GM21717 (cell line): ENCODE data around the gene SULT1E1.

Experiments
- ATAC-seq: cut with Tn5 transposase; IDR thresholded peaks from one replicate; pipeline ENCODE4 v1.9.1; 2021; ENCODE audit warnings: mild to moderate bottlenecking, moderate library complexity; ENCODE audit not compliant: unreplicated experiment

SULT1E1 gene, protein sequence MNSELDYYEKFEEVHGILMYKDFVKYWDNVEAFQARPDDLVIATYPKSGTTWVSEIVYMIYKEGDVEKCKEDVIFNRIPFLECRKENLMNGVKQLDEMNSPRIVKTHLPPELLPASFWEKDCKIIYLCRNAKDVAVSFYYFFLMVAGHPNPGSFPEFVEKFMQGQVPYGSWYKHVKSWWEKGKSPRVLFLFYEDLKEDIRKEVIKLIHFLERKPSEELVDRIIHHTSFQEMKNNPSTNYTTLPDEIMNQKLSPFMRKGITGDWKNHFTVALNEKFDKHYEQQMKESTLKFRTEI

DNA sequence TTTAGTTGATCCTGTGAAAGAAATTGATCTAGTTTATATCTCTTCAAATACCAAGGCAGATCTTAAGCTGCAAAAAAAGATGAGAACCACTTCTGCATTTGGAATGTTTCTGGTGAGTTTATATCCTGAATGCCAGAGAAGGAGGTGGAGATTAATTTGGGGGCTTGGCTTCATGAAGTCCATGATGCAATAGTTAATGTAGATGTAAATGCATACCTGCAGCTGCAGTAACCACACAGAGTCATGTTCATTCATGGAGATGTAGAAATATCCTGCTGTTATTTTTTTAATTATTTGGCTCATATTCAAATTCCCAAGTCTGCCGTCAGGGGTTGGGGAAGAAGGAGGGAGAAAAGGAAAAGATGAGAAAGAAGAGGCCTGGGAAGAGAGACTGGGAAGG, at the start of gene SULT1E1:
Gene SULT1E1 (minus strand): TSS at position 94 of the 400 bp plus-strand sequence. CDS start 2,501 bp downstream, outside the sequence.
- ATAC-seq, result no peak

DNA sequence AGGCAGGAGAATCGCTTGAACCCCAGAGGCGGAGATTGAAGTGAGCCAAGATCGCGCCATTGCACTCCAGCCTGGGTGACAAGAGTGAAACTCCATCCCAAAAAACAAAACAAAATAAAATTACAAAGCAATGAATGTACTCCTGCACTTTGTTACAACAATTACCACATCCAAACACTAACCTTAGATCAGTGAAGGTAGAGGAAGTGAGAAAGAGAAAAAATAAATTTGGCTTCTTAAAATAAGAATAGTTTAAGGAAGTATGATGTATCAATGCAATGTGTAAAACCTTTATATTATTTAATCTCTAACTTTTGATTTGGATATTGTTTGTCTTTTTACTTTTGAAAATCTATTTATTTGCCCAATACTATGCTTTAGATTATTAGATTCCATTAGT, 49.2 kb upstream of the SULT1E1 start:
- no peak for ATAC-seq

DNA sequence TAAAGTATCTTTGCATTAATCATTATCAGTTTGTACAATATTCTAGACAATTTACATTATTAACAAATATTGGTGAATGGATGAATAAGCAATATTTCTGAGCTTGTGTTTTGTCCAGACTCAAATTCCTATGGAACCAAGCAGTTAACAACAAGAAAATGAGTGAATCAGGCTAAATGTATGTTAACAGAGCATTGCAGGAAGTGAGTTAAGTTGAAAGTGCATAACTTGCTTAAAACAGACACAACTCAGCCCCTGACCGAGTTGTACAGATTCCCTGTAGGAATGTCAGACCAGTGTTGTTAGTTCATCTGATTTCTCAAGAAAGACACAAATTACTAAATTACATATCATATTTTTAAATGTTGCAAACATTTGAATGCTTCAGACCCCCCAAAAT, 47.2 kb upstream of the SULT1E1 start:
- no peak for ATAC-seq

DNA sequence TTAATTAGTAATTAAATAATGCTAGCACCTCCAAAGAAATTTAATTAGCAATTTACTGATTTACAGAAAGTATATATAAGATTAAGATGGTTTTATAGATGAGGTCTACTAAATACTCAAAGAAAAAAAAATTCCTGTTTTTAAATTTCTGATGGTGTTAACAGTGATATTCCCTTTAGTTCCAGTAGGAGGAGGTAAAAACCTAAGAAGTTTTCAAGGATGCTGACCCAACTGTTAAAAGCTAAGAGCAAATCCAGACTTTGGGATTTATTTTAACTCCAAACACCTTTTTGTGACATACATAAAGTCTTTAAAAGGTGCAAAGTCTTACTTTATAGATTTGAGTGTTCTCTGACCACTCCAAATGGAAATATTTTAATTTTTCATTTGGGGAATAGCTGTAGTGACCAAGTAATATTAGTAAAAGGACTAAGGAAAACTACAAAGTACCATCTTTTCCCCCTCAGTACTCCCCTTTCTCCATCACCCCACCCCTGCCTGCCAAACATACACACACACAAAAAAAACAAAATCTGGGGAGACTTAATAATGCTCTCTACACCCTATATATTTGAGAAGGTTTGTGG, 36.7 kb upstream of the SULT1E1 start:
- ATAC-seq, result no peak

DNA sequence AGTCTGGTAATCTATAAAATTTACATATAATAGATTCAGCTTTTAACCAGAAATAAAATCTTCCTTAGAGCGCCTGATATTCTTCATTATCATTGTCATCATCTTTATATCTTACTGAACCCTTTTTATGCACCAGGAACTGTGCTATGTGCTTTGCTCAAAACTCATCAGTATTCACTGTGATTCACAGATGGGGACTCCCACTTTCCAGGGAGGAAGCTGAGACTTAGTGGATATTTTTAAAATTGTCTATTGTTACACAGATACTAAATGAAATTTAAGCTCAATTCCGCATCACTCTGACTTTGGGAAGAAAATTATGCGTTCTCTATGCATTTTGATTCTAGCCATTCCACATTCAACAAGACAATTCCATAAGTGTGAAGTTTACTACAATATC, 34.8 kb upstream of the SULT1E1 start:
- ATAC-seq, result no peak

DNA sequence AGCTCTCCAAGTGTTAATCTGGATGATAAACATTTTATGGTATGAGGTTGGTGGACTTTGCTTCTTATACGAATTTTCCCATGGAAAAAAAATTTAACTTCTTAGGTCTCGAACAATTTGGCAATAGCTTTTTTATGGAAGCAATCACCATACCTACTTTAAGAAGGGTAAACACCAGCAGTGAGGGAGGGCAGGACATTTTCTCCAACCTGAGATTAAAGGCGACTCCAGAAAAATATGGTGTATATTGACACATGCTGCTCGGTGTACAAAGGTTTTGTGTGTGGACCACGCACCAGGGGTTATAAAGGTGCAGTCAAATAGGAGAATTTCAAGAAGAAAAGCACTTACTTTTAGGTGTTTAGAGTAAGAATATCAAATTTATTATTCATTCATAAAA, 34.2 kb upstream of the SULT1E1 start:
- ATAC-seq, result no peak

DNA sequence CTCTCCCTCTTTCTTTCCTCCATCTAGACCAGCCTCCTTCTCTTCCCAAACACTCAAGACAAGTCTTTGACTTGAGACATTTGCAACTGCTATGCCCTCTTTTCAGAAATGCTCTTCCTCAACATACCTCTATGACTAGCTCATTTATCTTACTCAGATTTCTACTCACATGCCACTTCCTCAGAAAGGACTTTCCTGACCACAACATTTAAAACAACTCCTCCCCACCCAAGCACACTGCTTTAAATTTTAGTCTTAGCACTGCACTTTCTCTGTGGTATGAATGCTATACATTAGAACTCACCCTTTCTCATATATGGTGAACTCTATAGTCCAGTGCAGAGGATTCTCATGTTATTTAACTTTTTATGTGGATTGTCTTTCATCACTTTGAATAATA, 28.4 kb upstream of the SULT1E1 start:
- no peak for ATAC-seq

DNA sequence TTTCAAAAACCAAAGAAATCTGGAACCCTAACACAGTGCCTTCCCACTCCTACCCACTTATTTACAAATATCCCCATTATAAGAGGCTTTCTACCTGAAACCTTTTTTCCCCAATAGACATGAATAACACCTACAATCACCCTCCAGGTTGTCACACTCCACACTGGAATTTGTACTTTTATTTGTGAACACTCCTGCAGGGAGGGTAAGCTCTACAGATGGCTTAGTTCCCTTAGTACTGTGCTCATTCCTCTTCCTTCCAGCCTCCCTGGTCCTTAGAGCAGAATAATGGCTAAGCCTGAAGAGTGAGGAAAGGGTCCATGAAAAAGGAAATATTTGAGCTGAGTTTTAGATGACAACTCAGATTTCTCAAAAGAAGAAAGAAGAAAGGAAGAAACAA, 22.2 kb upstream of the SULT1E1 start:
- no peak for ATAC-seq

DNA sequence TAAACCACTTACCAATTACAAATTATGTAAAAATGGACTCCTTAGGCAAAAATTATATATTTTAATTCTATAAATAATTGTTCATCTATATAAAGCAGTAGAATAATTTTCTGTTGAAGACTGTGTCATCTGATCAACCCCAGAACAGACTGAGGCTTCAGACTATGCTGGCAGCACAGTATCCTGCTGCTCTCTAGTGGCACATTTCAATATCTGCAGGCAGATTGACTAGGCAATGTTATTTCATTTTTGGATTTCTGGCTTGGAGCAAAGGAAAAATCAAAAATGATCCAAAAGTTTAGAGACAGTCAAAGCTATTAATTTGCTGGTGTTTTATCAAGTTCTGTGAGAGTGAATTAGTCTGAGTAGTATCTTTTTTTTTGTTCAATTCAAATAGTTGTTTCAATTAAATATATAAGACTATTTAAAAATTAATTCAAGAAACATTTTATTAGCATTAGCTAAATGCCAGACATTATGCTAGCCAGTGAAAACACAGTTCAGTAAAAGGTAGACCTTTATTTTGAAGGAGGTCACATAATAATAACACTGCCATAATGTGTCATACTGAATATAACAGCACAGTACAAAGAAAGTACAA, 21.3 kb upstream of the SULT1E1 start:
- peak; percentile 86 for ATAC-seq

DNA sequence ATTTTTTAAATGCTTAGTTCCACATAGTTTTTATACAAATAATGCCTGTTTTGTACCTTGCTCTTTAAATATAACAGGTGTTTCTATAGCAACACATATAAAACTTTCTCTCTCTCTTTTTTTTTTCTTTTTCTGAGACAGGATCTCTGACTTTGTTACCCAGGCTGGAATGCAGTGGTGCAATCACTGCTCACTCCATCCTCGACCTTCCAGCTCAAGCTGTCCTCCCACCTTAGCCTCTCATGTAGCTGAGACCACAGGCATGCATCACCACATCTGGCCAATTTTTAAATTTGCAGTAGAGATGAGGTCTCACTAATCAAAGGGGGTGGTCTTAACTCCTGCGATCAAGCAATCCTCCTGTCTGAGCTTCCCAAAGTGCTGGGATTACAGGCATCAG, 18.3 kb upstream of the SULT1E1 start:
- no peak for ATAC-seq

DNA sequence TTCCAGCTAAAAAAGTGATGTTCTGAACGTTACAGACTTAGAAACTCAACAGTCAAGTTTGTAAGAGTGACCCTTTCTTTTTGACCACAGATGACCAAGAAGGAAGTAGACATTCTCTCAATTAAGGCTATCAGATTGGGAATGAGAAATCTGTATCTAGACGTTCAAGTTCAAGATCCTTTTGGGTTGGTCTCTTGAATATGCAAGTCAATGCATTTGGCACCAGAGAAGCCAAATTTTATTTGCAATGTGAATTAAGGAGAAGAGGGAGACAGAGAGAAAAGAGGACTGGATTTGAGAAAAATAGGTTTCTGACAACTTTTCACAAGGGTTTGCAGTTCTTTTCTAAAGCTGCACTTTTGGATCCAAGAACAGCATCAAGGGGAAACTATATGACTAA, 17.5 kb upstream of the SULT1E1 start:
- no peak for ATAC-seq

DNA sequence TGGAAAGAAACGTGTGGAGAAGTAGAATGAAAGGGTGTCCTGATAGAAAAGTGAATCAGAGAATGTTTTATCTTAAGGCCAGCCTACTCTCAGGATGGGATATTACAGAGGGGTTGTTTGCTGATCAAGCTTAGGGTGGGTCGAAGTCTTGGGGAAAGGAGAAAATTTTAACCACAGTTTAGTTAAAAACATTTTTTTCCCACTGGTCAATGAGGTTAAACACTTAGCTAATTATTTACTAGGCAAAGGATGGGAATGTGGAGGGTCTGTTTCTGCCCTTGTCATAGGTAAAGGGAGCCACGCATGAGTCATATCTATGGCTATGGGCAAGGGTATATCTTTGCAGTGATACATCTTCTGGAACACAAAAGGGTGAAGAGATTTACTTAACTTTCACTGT, 16.1 kb upstream of the SULT1E1 start:
- ATAC-seq, result no peak

DNA sequence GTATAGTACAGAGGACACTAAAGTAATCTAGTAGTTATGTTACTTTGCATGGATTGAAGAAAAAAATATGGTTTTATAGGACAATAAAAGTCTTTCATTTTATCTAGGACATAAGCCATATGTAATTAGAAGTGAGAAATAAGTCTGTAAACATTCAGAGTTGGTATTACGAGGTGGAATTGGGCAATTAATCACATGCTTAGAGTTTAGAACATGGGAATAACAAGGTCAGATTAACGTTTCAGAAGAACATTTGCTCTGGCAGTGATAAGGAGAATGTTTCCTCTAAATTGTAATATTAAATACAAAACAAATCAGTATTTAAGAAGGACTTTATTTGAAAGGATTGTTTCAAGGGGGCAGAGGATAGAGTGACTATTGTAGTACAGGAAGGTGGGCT, 15.6 kb upstream of the SULT1E1 start:
- ATAC-seq, result no peak

DNA sequence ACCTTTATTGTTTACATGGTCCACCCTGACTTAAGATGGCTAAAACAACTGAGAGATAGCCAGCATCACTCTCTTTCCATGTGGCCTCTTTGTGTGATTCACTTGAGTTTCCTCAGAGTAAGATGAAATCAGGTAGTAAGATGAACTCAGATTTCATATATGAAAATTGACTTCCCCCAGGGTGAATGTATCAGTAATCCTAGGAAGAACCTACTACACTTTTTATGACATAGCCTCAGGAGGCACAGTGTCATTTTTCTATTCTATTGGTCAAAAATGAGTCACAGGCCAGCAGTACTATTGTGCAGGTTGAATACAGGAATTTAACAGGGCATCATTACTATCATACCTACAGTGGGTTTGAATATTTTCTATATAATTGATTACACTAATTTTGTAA, 14.6 kb upstream of the SULT1E1 start:
- ATAC-seq, result no peak

DNA sequence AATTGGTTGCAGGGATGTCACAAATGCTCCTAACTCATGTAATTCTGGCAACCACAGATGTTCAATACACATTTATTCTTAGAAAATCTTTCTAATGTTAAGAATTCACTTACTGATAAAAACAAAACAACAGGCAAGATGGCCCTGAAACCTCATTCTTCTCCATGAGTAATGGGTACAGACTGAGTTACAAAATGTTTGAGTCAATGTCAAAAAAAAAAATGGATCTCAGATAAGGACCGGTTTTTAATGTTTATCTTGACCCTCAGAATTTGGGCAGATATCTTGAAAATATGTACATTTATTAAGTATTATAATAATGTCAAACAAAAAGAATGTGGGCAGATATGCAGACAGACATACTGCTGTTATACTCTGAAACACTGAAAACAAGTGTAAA, 1.8 kb upstream of the SULT1E1 start:
- no peak for ATAC-seq

DNA sequence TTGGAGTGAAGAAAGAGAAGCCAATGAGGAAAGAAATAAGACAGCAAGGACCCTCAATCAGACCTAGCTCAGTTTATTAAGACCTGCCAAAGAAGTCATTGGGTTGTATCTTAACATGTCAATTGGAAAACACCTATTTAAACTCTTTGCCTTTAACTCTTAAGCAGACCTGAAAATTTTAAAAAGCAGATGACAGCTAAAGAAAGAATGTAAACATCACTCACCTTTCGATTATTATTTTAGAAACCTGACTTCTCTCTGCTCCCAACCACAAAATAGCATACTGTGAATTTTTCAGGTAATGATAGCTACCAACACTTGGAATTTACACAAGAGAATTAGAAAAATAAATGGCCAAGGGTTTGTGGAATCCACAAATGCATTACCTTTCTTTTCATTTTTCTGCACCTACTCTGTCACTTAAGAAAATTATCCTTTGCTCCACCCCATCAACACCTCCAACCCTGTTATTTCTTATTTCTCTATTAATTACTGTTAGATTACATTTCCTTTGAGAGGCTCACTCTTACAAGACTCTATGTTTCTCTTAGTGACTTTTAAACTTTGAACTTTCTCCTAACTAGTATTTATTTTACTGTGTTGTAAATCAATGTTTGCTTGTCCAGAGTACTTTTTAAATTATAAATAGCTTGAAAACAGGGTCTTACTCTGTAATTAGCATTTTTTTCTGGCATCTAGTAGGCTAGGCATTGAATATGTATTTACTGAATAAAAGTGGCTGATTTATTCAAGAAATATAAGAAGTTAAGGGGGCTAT, 765 bp upstream of the SULT1E1 start:
- no peak for ATAC-seq

DNA sequence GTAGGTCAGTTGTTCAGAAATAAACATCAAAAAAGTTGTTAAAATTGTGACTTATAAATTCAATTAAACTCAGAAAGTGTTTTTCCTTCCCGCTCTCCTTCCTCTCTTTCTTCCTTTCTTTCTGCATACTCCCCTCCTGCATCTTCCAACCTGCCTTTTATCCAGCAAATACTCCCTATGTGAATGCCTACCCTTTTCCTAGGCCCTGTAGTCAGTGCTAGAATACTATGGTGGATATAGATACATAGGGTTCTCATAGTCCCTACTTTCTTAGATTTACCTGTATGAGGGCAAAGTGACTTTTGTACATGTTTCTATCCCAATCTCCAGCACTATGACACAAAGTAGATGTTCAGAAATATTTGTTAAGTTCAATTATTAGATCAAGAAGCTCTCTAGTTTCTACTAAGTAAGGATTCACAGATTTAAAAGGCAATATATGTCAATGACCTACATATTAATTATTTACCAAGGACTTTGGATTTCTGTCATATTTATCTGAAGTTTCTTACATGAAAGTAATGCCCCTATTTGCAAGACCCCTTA, 732 bp downstream of the SULT1E1 start:
- no peak for ATAC-seq

DNA sequence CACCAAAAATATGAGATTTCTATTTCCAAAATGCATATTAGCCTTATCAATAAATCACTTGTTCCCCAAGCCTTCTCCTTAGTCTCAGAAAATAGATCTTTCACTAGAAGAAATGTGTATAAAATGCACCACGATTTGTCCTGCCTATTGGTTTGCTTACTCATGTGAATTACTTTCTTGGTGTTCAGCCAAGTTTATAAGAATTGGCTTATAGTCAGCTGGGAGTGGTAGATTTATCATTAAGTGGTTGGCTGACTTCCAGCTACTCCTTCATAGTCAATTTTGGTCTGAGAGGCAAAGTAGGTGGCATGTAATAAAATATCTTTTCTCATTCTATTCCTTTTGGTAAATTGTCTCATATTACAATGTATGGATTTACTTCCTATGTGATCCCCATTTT, 1.3 kb downstream of the SULT1E1 start:
- ATAC-seq, result no peak

DNA sequence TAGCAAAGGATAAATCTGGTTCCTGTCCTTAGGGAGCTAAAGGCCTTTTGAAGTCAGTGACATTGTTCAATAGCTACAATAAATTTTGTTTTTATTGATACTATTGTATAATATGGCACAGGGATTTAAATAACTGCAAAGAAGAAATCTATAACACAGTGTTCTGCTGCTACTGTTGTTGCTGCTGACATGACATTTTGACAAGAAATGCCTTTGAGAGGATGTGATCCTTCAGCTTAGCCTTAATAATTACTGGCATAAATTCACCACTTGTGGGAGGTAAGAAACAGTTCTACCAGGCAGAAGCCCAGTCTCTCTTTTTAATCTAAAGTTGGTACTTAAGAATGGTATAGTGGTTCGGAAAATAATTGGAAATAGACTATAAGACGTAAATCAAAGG, 4.1 kb downstream of the SULT1E1 start:
- ATAC-seq, result no peak

DNA sequence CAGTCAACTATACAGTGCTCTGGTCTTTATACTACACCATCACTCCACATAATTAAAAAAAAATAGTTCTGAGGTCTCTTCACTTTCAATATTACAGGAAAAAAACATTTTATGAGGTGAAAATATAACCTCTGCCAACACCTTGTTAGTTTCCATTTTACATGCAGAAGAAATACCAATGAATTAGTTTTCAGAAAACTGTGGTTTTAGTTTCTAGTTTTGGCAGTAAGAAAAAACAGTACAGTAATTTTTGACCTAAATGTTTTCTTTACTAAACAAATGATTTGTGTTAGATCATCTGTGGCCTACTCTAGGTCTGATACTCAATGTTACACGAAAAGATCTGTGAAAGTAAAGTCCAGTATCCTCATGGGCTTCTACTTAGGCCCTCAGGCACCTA, 10.0 kb downstream of the SULT1E1 start:
- ATAC-seq, result peak; percentile 91

DNA sequence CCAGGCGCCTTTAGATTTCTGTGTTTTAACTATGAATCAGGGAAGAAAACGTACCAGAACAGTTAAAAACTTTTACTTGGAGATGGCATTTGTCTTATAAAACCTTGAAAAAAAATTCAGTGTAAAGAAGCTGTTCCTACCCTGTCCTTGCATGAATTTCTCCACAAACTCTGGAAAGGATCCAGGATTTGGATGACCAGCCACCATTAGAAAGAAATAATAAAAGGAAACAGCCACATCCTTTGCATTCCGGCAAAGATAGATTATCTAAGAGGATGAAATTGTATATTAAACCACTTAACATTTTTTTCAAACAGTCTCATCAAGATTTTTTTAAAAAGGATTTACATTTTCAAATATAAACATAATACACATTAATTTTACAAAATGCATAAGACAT, 10.6 kb downstream of the SULT1E1 start:
- ATAC-seq, result no peak

DNA sequence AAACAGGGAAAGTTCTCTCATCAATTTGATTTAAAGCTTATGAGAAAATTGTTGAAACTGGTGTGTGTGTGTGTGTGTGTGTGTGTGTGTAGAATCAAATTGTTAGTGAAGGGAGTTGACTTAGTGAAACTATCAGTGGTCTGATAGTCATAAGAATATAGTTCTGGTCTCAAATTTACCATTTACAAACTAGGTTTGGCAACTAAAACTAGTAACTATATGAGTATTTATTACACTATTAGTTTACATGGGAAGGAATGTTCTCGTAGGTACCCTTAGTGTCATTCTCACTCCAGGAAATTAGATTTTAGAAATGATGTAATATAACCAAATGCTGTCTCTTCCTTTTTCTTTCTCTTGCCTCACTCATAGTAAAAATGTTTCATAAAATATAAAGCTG, 11.9 kb downstream of the SULT1E1 start:
- ATAC-seq, result peak; percentile 49
